ENCODE measurements around the gene TAP2.

Gene TAP2

DNA sequence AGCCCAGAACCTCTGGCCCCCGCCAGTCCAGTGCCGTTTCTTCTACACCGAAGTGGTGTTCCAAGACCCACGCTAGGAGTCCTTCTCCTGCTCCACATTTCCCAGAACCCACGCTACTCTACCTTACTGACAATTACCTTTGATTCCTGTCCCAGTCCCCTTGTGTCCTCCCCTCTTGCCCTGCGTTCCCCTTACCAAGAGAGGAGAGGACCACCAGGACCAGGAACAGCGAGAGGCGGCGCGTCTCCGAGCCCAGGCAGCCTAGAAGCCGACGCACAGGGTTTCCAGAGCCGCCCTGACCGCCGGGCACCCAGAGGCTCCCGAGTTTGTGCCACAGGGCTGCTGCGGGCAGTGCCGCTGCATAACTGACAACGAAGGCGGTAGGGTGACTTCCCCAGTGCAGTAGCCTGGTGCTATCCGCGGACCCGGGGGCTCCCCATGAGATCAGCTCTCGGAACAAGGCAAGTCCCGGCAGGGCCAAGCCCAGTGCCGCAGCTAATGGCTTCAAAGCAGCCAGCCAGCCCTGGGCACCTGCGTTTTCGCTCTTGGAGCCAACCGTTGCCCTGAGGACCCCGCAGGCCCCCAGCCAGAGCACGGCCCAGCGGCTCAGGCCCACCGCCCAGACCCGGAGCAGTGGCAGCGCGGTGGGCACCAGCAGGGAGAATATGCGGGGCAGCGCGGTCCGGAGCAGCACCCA, 14.5 kb upstream of the TAP2 start:
- Histone ChIP-seq H3K36me3 (ENCODE audit: control insufficient read depth in 1 of 2, insufficient read depth in 2 of 2, low read length in 2 of 2) (peaks cover 32 to 35% of the 10 kb centered on the region in 2 donors), H3K4me3 (ENCODE audit: low read depth in 1 of 2, low read length in 2 of 2) (peak overlapping the region; percentile 89 to 95), H3K9me3 (ENCODE audit: control insufficient read depth in 1 of 2, low read length in 2 of 2) (no peaks in the 10 kb centered on the region), H3K4me1 (ENCODE audit: control insufficient read depth in 1 of 2, insufficient read depth in 2 of 2, low read length in 2 of 2) (peaks cover 14 to 26% of the 10 kb centered on the region in 2 donors), H3K27me3 (ENCODE audit: low read depth, low read length) (no peaks in the 10 kb centered on the region), H3K27ac (ENCODE audit: low read length) (peak overlapping the region; percentile 96)

DNA sequence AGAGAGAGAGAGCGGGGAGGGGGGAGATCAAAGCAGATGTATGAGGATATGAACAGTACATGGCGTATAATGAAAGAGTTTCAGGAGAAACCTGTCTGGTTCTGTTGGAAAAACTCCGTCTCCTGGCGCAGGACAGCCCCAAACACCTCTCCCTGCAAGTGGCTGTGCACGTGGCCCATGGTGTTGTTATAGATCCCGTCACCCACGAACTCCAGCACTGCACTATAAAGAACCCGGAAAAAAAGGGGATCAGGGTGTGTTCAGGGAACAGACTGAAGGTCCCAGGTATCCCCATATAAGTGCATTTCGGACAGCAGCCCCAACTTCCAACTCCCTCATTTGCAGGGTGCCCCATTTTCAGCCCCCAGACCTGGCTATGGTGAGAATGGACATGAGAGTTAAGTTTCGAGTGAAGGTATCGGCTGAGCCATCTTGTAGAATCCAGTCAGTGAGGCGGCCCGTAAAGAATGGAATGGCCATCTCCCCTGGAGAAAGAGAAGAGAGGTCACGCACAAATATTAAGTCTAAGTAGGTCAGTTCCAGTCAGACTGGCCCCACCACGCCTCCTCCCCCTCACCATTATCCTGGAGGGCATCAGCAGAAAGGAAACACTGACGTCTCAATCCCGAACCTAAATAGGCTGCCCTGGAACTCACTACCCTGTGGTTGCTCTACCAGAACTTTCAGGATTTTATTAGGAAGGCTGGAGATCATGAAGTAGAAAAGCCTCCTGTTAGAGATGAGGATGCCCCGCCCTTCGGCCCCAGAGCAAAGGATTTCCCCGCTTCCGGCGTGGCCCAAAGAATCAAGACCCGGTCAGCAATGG, 13.7 kb upstream of the TAP2 start:
- H3K4me3 ChIP-seq (ENCODE audit: low read depth in 1 of 2, low read length in 2 of 2): peak overlapping the region; percentile 89 to 95
- H3K27me3 ChIP-seq (ENCODE audit: low read depth, low read length): no peaks in the 10 kb centered on the region
- no peaks in the 10 kb centered on the region for H3K9me3 ChIP-seq (ENCODE audit: control insufficient read depth in 1 of 2, low read length in 2 of 2)
- peaks cover 14 to 26% of the 10 kb centered on the region in 2 donors for H3K4me1 ChIP-seq (ENCODE audit: control insufficient read depth in 1 of 2, insufficient read depth in 2 of 2, low read length in 2 of 2)
- peaks cover 30 to 37% of the 10 kb centered on the region in 2 donors for H3K36me3 ChIP-seq (ENCODE audit: control insufficient read depth in 1 of 2, insufficient read depth in 2 of 2, low read length in 2 of 2)
- H3K27ac ChIP-seq (ENCODE audit: low read length): peak overlapping the region; percentile 96

DNA sequence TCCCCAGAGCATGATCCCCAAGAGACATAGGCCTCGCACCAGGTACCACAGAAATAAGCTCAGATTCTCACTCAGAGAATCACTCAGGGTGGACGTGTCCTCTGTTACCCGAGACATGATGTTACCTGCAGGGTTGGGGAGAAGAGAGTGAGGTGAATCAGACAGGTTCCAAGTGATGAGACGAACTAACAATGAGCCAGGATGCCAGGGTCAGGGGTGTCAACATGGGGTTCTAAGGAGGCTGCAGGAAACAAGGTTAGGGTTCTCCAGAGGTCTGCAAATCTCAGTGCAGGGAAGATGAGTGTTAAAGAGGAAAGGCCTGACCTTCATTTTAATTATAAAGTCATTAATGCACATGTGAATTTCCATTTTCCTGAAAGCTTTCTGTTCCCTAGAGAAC, 12.5 kb upstream of the TAP2 start:
- peaks cover 14 to 26% of the 10 kb centered on the region in 2 donors for H3K4me1 ChIP-seq (ENCODE audit: control insufficient read depth in 1 of 2, insufficient read depth in 2 of 2, low read length in 2 of 2)
- no peaks in the 10 kb centered on the region for H3K27me3 ChIP-seq (ENCODE audit: low read depth, low read length)
- H3K27ac ChIP-seq (ENCODE audit: low read length): no peak overlapping the region
- H3K4me3 ChIP-seq (ENCODE audit: low read depth in 1 of 2, low read length in 2 of 2): no peak overlapping the region
- peaks cover 33 to 39% of the 10 kb centered on the region in 2 donors for H3K36me3 ChIP-seq (ENCODE audit: control insufficient read depth in 1 of 2, insufficient read depth in 2 of 2, low read length in 2 of 2)
- no peaks in the 10 kb centered on the region for H3K9me3 ChIP-seq (ENCODE audit: control insufficient read depth in 1 of 2, low read length in 2 of 2)

DNA sequence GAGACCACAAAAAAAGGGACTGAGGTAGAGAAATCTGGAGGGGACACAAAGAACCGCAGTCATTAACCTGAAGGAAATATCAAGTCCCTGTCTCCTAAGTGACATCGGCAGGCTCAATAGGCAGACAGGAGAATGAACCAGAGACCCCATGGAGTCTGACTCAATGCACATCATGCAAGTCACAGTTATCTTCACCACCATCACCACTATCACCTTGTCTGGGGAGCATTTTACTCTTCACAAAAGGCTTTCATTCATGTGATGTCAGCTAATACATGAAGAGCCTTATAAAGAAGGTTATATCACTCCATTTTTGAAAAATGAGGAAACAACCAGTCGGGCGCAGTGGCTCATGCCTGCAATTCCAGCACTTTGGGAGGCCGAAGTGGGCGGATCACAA, 10.6 kb upstream of the TAP2 start:
- Histone ChIP-seq H3K27ac (ENCODE audit: low read length) (no peak overlapping the region), H3K27me3 (ENCODE audit: low read depth, low read length) (no peaks in the 10 kb centered on the region), H3K4me3 (ENCODE audit: low read depth in 1 of 2, low read length in 2 of 2) (no peak overlapping the region), H3K9me3 (ENCODE audit: control insufficient read depth in 1 of 2, low read length in 2 of 2) (no peaks in the 10 kb centered on the region), H3K4me1 (ENCODE audit: control insufficient read depth in 1 of 2, insufficient read depth in 2 of 2, low read length in 2 of 2) (peaks cover 11 to 24% of the 10 kb centered on the region in 2 donors), H3K36me3 (ENCODE audit: control insufficient read depth in 1 of 2, insufficient read depth in 2 of 2, low read length in 2 of 2) (peaks cover 33 to 47% of the 10 kb centered on the region in 2 donors)

DNA sequence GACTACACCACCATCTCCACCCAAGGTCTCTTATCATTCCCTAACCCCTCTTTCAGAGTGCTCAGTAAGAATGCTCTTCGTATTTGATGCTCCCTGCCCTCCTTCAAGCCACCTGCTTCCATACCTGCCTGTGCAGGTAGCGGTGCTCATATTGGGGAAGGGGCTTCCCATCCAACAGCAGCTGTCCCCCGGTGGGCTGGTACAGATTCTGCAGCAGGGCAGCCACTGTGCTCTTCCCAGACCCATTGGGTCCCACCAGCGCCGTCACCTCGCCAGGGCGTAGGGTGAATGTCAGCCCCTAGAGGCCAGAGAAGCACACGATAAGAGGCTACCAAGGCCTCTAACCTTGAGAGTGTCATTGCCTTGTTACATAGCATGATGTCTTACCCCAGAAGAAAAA, 9.3 kb upstream of the TAP2 start:
- Histone ChIP-seq H3K4me1 (ENCODE audit: control insufficient read depth in 1 of 2, insufficient read depth in 2 of 2, low read length in 2 of 2) (peaks cover 11 to 30% of the 10 kb centered on the region in 2 donors), H3K4me3 (ENCODE audit: low read depth in 1 of 2, low read length in 2 of 2) (no peak overlapping the region), H3K27me3 (ENCODE audit: low read depth, low read length) (no peaks in the 10 kb centered on the region), H3K27ac (ENCODE audit: low read length) (no peak overlapping the region), H3K36me3 (ENCODE audit: control insufficient read depth in 1 of 2, insufficient read depth in 2 of 2, low read length in 2 of 2) (peaks cover 33 to 47% of the 10 kb centered on the region in 2 donors), H3K9me3 (ENCODE audit: control insufficient read depth in 1 of 2, low read length in 2 of 2) (no peaks in the 10 kb centered on the region)

DNA sequence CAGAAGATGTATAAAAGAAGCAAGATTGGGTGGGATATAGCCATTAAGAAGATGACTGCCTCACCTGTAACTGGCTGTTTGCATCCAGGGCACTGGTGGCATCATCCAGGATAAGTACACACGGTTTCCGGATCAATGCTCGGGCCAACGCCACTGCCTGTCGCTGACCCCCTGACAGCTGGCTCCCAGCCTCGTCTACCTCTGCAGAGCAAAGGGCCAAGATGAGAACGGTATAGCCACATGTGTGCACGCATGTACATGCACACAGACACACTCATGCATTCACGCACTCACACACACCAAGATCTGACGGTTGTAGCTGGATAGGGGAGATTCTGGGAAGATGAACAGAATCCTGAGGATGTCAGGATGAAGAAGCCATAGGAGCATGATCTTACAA, 8.5 kb upstream of the TAP2 start:
- no peaks in the 10 kb centered on the region for H3K27me3 ChIP-seq (ENCODE audit: low read depth, low read length)
- H3K27ac ChIP-seq (ENCODE audit: low read length): no peak overlapping the region
- H3K4me1 ChIP-seq (ENCODE audit: control insufficient read depth in 1 of 2, insufficient read depth in 2 of 2, low read length in 2 of 2): peaks cover 13 to 33% of the 10 kb centered on the region in 2 donors
- H3K36me3 ChIP-seq (ENCODE audit: control insufficient read depth in 1 of 2, insufficient read depth in 2 of 2, low read length in 2 of 2): peaks cover 40 to 54% of the 10 kb centered on the region in 2 donors
- H3K9me3 ChIP-seq (ENCODE audit: control insufficient read depth in 1 of 2, low read length in 2 of 2): no peaks in the 10 kb centered on the region
- no peak overlapping the region for H3K4me3 ChIP-seq (ENCODE audit: low read depth in 1 of 2, low read length in 2 of 2)

DNA sequence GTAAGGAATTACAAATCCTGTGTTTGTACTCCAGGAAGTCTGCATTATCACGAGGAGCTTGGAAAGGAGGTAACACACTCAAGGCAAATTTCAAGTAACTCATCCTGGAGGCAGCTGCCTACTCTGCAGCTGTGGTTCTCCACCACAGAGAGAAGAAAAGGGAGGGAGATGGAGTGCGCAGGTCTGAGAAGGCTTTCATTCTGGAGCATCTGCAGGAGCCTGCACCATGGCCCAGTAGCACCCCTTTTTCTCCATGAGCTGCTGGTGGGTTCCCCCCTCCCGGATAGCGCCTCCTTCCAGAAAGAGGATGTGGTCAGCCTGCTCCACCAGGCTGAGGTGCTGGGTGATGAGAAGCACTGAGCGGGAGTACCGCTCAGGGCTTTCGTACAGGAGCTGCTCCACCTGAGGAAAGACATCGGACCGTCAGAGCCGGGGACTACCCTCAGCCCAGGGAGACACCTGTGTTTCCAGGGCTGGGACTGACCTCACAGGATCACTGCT, 6.9 kb upstream of the TAP2 start:
- no peaks in the 10 kb centered on the region for H3K9me3 ChIP-seq (ENCODE audit: control insufficient read depth in 1 of 2, low read length in 2 of 2)
- H3K4me1 ChIP-seq (ENCODE audit: control insufficient read depth in 1 of 2, insufficient read depth in 2 of 2, low read length in 2 of 2): peaks cover 13 to 26% of the 10 kb centered on the region in 2 donors
- no peaks in the 10 kb centered on the region for H3K27me3 ChIP-seq (ENCODE audit: low read depth, low read length)
- peak overlapping the region; percentile 83 to 92 for H3K4me3 ChIP-seq (ENCODE audit: low read depth in 1 of 2, low read length in 2 of 2)
- peak overlapping the region; percentile 99 for H3K27ac ChIP-seq (ENCODE audit: low read length)
- peaks cover 46 to 61% of the 10 kb centered on the region in 2 donors for H3K36me3 ChIP-seq (ENCODE audit: control insufficient read depth in 1 of 2, insufficient read depth in 2 of 2, low read length in 2 of 2)

DNA sequence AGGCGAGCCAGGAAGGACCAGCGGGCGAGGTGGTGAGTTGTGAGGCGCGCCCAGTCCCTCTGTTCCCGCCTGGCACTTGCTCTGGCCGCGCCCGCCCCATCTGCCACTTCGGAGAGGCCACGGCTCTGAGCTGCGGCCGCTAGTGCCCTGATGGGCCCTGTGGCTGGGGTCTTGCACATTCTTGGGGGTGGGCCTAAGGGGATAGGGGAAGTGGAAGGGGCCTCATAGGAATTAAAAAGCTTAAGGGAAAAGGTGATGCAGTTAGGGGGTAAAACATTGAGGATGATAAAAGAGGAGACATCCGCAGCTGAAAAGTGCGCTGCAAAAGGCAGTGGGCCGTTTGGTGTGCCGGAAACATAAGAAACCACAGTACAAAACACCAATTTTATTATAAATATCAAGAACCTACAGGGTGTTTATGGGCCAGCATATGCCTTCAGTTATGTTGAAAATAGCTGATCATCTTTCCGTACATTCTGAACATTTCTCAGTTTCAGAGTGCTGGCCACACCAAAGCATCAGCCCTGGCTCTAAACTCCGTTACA, 6.4 kb upstream of the TAP2 start:
- Histone ChIP-seq H3K9me3 (ENCODE audit: control insufficient read depth in 1 of 2, low read length in 2 of 2) (no peaks in the 10 kb centered on the region), H3K27me3 (ENCODE audit: low read depth, low read length) (no peaks in the 10 kb centered on the region), H3K4me3 (ENCODE audit: low read depth in 1 of 2, low read length in 2 of 2) (peak overlapping the region; percentile 83 to 92), H3K27ac (ENCODE audit: low read length) (peak overlapping the region; percentile 99), H3K36me3 (ENCODE audit: control insufficient read depth in 1 of 2, insufficient read depth in 2 of 2, low read length in 2 of 2) (peaks cover 44 to 59% of the 10 kb centered on the region in 2 donors), H3K4me1 (ENCODE audit: control insufficient read depth in 1 of 2, insufficient read depth in 2 of 2, low read length in 2 of 2) (peaks cover 13 to 26% of the 10 kb centered on the region in 2 donors)

DNA sequence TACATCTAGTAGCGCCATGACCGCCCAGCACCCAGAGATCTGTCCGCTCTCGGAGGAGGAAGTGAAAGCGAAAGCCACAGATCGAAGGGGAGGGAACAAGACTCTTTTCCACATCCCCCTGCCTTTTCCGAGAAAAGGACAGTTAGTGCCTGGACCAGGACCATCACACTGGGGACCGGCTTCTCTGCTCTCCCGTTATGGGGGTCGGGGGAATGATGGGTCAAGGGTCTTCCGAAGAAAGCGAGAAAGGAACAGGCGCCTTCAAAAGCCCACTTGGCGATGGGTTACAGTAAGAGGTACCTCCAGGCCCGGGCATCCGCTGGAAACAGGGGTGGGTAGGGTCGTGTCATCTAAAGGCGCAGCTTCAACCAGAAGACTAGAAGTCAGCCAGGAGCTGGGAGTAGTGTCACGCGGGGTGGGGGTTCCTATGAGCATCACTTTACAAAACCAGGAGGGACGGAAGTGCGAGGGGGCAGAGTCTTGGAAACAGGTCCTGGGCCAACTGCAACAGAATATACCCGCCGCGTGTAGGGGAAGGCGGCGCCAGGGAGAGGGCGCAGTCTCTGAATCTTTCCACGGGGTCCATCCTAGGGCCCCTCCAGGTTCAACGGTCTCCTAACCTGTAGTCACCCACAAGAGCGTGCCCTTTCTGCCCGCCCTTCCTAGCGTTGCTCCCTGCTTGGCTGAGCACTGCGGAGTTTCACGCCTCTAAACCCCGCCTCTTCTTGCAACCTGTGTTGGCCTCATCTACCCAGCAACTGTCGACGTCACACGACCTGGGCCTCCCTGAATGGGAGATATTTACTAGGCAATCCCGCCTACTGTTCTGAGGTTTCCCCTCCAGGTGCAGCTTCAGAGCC, 5.7 kb upstream of the TAP2 start, which contains the start of gene PSMB8:
TSS of gene PSMB8 (minus strand) at position 69 of the 860 bp plus-strand sequence. CDS start at position 18, 51 bp downstream.
- Histone ChIP-seq H3K27me3 (ENCODE audit: low read depth, low read length) (no peaks in the 10 kb centered on the region), H3K4me3 (ENCODE audit: low read depth in 1 of 2, low read length in 2 of 2) (peak within 1 kb of the TSS; percentile 83 to 92), H3K27ac (ENCODE audit: low read length) (peak within 1 kb of the TSS; percentile 99), H3K36me3 (ENCODE audit: control insufficient read depth in 1 of 2, insufficient read depth in 2 of 2, low read length in 2 of 2) (peaks cover 42 to 56% of the 10 kb centered on the region in 2 donors), H3K4me1 (ENCODE audit: control insufficient read depth in 1 of 2, insufficient read depth in 2 of 2, low read length in 2 of 2) (peaks cover 13 to 26% of the 10 kb centered on the region in 2 donors), H3K9me3 (ENCODE audit: control insufficient read depth in 1 of 2, low read length in 2 of 2) (no peaks in the 10 kb centered on the region)

DNA sequence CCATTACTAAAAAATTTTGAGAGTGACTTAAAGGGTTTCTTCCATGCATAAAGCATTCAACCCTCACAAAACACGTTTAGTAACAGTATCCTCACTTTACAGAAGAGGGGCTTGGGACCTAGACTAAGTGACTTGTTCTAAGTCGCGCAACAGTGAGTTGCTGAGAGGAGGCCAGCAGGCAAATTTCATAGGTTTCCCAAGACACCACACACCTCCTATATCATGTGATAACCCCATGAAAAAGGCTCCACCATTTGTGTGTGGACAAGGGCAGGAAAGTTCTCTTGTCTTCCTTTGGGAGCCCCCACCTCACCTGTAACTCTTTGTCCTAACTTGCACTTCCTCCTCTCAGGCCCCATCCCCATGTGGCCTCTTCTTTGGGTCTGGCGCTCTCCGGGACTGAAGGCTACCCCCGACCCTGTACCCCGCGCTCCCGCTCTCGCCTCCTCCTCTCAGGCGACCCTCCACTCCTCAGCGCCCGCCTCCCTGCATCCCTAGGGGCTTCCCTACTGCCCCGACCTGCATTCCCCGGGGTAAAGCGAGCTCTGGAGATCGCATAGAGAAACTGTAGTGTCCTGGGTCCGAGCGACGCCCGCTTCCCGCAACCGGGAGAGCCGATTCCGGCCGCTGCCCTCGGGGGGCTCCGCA, 4.9 kb upstream of the TAP2 start:
- H3K4me1 ChIP-seq (ENCODE audit: control insufficient read depth in 1 of 2, insufficient read depth in 2 of 2, low read length in 2 of 2): peaks cover 13 to 26% of the 10 kb centered on the region in 2 donors
- peak overlapping the region; percentile 83 to 92 for H3K4me3 ChIP-seq (ENCODE audit: low read depth in 1 of 2, low read length in 2 of 2)
- H3K27me3 ChIP-seq (ENCODE audit: low read depth, low read length): no peaks in the 10 kb centered on the region
- peak overlapping the region; percentile 99 for H3K27ac ChIP-seq (ENCODE audit: low read length)
- peaks cover 35 to 52% of the 10 kb centered on the region in 2 donors for H3K36me3 ChIP-seq (ENCODE audit: control insufficient read depth in 1 of 2, insufficient read depth in 2 of 2, low read length in 2 of 2)
- no peaks in the 10 kb centered on the region for H3K9me3 ChIP-seq (ENCODE audit: control insufficient read depth in 1 of 2, low read length in 2 of 2)
